SK-N-SH treated with all-trans-retinoic acid at 6 μM for 48 hours (cell line): ENCODE results near the gene GRK3.

ENCODE experiments used
- ATAC-seq: fragments of 200-7000 bp; cut with Tn5 transposase; 3 replicates; pipeline ENCODE4 v1.9.1; 2020; ENCODE audit warnings: mild to moderate bottlenecking, moderate library complexity
- ARNTL ChIP-seq: fragments of 450-650 bp; formaldehyde crosslinking; IDR thresholded peaks from 2 replicates; pipeline ENCODE4 v1.5.0; 2020; ENCODE audit warnings: low read depth, mild to moderate bottlenecking, moderate library complexity, borderline replicate concordance
- BACH2 ChIP-seq: fragments of 250-450 bp; sonication (Bioruptor Pico); IDR thresholded peaks from 2 replicates; pipeline ENCODE4 v1.9.0; 2021; ENCODE audit warnings: mild to moderate bottlenecking, borderline replicate concordance
- CREB5 ChIP-seq: fragments of 250-450 bp; sonication (Bioruptor Pico); IDR thresholded peaks from 2 replicates; pipeline ENCODE4 v1.5.1; 2020; ENCODE audit warnings: low read depth, mild to moderate bottlenecking, moderate library complexity
- CSDC2 ChIP-seq: fragments of 250-450 bp; sonication (Bioruptor Pico); IDR thresholded peaks from 2 replicates; pipeline ENCODE4 v1.5.0; 2020; ENCODE audit warnings: mild to moderate bottlenecking, moderate library complexity
- GLIS3 ChIP-seq: fragments of 250-450 bp; sonication (Bioruptor Pico); IDR thresholded peaks from 2 replicates; pipeline ENCODE4 v1.5.0; 2020; ENCODE audit warnings: mild to moderate bottlenecking, moderate library complexity
- ISL1 ChIP-seq: fragments of 250-450 bp; sonication (Bioruptor Pico); IDR thresholded peaks from 2 replicates; pipeline ENCODE4 v2.1.2; 2022; ENCODE audit warnings: mild to moderate bottlenecking, moderate library complexity
- PATZ1 ChIP-seq: fragments of 250-450 bp; sonication (Bioruptor Pico); IDR thresholded peaks from 2 replicates; pipeline ENCODE4 v1.8.0; 2020; ENCODE audit warnings: mild to moderate bottlenecking, moderate library complexity, borderline replicate concordance
- PPARA ChIP-seq: fragments of 250-450 bp; sonication (Bioruptor Pico); IDR thresholded peaks from 2 replicates; pipeline ENCODE4 v1.5.0; 2020; ENCODE audit warnings: mild to moderate bottlenecking, borderline replicate concordance
- RARB ChIP-seq: fragments of 250-450 bp; sonication (Bioruptor Pico); IDR thresholded peaks from 2 replicates; pipeline ENCODE4 v1.8.0; 2021; ENCODE audit warnings: mild to moderate bottlenecking, moderate library complexity
- SNAI2 ChIP-seq: fragments of 250-450 bp; sonication (Bioruptor Pico); IDR thresholded peaks from 2 replicates; pipeline ENCODE4 v1.5.0; 2020; ENCODE audit warnings: mild to moderate bottlenecking, moderate library complexity
- TCF4 ChIP-seq: fragments of 250-450 bp; sonication (Bioruptor Pico); IDR thresholded peaks from 2 replicates; pipeline ENCODE4 v1.8.0; 2021; ENCODE audit warnings: mild to moderate bottlenecking, moderate library complexity, borderline replicate concordance
- ZC3H10 ChIP-seq: fragments of 250-450 bp; sonication (Bioruptor Pico); IDR thresholded peaks from 2 replicates; pipeline ENCODE4 v1.5.1; 2021; ENCODE audit warnings: mild to moderate bottlenecking, moderate library complexity
- ZFP3 ChIP-seq: fragments of 250-450 bp; sonication (Bioruptor Pico); IDR thresholded peaks from 2 replicates; pipeline ENCODE4 v1.5.0; 2020; ENCODE audit warnings: mild to moderate bottlenecking, moderate library complexity
- ZFP30 ChIP-seq: fragments of 450-650 bp; formaldehyde crosslinking; IDR thresholded peaks from 2 replicates; pipeline ENCODE4 v1.5.0; 2022; ENCODE audit warnings: mild to moderate bottlenecking, moderate library complexity
- ZNF565 ChIP-seq: fragments of 450-650 bp; formaldehyde crosslinking; conservative IDR thresholded peaks from 2 replicates; pipeline ENCODE4 v1.5.0; 2020; ENCODE audit warnings: low read depth, mild to moderate bottlenecking, moderate library complexity
- ZNF70 ChIP-seq: fragments of 450-650 bp; formaldehyde crosslinking; IDR thresholded peaks from 2 replicates; pipeline ENCODE4 v1.5.0; 2020; ENCODE audit warnings: mild to moderate bottlenecking, moderate library complexity
- ZNF8 ChIP-seq: fragments of 450-650 bp; formaldehyde crosslinking; IDR thresholded peaks from 2 replicates; pipeline ENCODE4 v1.5.0; 2020; ENCODE audit warnings: mild to moderate bottlenecking, moderate library complexity
- TF ChIP-seq, protein P1 (sequence below): fragments of 250-450 bp; sonication (Bioruptor Pico); IDR thresholded peaks from 2 replicates; pipeline ENCODE4 v1.5.0; 2020; ENCODE audit warnings: mild to moderate bottlenecking, moderate library complexity
- TF ChIP-seq, protein P2 (sequence below): fragments of 250-450 bp; sonication (Bioruptor Pico); IDR thresholded peaks from 2 replicates; pipeline ENCODE4 v1.5.1; 2021; ENCODE audit warnings: mild to moderate bottlenecking, moderate library complexity

The GRK3 gene

DNA sequence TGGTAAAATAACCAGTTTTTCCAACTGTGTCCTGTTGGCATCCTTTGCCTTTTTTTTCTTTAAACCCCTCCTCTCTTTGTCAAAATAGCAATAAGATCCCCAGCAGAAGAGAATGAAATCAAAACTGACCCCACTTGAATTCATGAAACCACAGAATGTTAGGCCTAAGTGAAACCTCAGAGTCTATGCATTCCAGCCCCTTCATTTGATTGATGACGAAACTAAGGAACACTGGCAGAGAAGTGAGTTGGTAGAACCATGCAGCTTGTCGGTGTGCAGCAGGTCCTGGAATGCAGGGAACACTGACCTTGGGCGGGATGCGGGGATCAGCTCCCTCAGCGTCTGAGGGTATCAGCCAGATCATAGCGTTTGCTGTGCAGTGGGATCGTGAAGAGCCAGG is 57.5 kb downstream of the GRK3 start:
- TF ChIP-seq ZNF70 (CRISPR knock-in tag) (no peak), CSDC2 (CRISPR knock-in tag) (no peak), ISL1 (CRISPR knock-in tag) (peak; percentile 45; the same call in 1 of the 2 replicates), ZNF8 (no peak), ZFP30 (CRISPR knock-in tag) (no peak)
- TF ChIP-seq, protein P1, sequence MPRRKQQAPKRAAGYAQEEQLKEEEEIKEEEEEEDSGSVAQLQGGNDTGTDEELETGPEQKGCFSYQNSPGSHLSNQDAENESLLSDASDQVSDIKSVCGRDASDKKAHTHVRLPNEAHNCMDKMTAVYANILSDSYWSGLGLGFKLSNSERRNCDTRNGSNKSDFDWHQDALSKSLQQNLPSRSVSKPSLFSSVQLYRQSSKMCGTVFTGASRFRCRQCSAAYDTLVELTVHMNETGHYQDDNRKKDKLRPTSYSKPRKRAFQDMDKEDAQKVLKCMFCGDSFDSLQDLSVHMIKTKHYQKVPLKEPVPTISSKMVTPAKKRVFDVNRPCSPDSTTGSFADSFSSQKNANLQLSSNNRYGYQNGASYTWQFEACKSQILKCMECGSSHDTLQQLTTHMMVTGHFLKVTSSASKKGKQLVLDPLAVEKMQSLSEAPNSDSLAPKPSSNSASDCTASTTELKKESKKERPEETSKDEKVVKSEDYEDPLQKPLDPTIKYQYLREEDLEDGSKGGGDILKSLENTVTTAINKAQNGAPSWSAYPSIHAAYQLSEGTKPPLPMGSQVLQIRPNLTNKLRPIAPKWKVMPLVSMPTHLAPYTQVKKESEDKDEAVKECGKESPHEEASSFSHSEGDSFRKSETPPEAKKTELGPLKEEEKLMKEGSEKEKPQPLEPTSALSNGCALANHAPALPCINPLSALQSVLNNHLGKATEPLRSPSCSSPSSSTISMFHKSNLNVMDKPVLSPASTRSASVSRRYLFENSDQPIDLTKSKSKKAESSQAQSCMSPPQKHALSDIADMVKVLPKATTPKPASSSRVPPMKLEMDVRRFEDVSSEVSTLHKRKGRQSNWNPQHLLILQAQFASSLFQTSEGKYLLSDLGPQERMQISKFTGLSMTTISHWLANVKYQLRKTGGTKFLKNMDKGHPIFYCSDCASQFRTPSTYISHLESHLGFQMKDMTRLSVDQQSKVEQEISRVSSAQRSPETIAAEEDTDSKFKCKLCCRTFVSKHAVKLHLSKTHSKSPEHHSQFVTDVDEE (CRISPR knock-in tag): no peak
- ATAC-seq: peak; percentile 86

DNA sequence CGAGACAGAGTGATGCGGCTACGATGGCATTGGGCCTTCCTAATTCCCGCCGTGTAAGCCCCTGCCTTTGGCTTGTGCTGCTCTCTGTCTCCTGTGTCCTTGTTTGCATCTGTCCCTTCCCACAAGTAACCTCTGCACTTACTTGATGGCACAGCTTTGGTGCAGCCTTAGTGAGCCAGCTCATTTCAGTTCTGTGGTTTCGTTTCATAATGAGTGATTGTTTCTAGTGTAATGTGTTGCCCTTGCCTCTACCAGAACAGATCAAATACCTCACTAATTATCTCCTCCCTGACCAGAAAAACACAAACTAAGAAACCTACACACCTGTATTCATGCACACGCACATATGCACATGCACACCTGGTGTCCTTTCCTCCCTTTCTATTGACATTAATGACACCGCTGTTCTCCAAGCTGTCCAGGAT is 58.8 kb downstream of the GRK3 start:
- ATAC-seq: no peak
- no peak for TF ChIP-seq PATZ1

DNA sequence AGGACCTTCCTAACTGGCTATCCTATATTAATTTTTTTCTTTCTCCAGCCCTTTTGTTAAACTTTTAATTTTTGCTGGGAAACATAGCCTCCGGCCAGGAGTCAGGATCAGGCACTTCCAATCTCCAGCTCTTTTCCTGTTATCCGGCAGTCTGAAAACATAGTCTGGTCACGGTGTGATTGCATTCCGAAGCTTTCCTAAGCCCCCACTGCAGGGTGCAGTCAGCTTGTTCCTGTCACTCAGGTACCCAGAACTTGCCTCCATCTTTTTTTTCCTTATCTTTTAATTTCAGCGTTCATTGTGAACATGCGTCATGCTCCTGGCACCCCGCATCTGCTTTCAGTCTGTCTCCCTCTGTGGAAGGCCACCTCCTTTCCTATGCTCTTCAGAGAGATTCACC is 59.4 kb downstream of the GRK3 start:
- no peak for ATAC-seq
- TF ChIP-seq ZFP30 (CRISPR knock-in tag): no peak
- TF ChIP-seq TCF4 (CRISPR knock-in tag): no peak
- TF ChIP-seq SNAI2 (CRISPR knock-in tag): no peak
- TF ChIP-seq CSDC2 (CRISPR knock-in tag): no peak
- TF ChIP-seq GLIS3 (CRISPR knock-in tag): no peak
- TF ChIP-seq, protein P1 (CRISPR knock-in tag): no peak
- no peak for TF ChIP-seq ARNTL

DNA sequence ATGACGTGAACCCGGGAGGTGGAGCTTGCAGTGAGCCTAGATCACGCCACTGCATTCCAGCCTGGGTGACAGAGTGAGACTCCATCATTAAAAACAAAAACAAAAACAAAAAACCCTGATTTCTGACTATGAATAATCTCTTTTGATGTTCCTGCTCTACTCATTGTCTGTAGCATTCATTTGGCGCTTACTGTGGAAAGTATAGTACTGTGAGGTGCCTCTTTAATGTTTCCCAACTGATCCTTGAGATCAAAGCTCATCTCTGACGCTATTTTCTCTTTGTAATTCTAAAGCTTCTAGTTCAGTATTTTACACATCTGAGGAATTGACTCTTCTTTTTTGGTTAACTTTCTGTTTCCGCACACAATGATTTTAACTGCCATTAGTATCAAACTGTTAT is 60.0 kb downstream of the GRK3 start:
- TF ChIP-seq PATZ1 (no peak), GLIS3 (CRISPR knock-in tag) (no peak), ISL1 (CRISPR knock-in tag) (no peak), ARNTL (no peak), CREB5 (CRISPR knock-in tag) (no peak), ZNF70 (CRISPR knock-in tag) (no peak), PPARA (CRISPR knock-in tag) (no peak), SNAI2 (CRISPR knock-in tag) (no peak), RARB (no peak), CSDC2 (CRISPR knock-in tag) (no peak), ZFP3 (CRISPR knock-in tag) (no peak), BACH2 (no peak), ZFP30 (CRISPR knock-in tag) (no peak), ZNF565 (CRISPR knock-in tag) (no peak), ZC3H10 (CRISPR knock-in tag) (no peak)
- TF ChIP-seq, protein P1 (CRISPR knock-in tag): no peak
- TF ChIP-seq, protein P2, sequence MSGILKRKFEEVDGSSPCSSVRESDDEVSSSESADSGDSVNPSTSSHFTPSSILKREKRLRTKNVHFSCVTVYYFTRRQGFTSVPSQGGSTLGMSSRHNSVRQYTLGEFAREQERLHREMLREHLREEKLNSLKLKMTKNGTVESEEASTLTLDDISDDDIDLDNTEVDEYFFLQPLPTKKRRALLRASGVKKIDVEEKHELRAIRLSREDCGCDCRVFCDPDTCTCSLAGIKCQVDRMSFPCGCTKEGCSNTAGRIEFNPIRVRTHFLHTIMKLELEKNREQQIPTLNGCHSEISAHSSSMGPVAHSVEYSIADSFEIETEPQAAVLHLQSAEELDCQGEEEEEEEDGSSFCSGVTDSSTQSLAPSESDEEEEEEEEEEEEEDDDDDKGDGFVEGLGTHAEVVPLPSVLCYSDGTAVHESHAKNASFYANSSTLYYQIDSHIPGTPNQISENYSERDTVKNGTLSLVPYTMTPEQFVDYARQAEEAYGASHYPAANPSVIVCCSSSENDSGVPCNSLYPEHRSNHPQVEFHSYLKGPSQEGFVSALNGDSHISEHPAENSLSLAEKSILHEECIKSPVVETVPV (CRISPR knock-in tag): no peak
- no peak for ATAC-seq
